ENCODE measurements around the gene HTD2. TPM values are rescaled to one million over a fixed set of nuclear protein-coding genes. Genes with fewer than 3 reads are reported as not detected.

HTD2 gene
- total RNA-seq, 1 experiment from 2014 or later, result 7.4 TPM

- no peak overlapping the region for H3K4me2 ChIP-seq
- no TSS peak for BruUV-seq (replicated peaks)
- no peaks in the 10 kb centered on the region for H3K36me3 ChIP-seq (ENCODE audit: low read depth)
- DNase-seq, result no peak
- no peak overlapping the region for H2AFZ ChIP-seq
- no peaks in the 10 kb centered on the region for H3K79me2 ChIP-seq (ENCODE audit: low read depth)
- H3K27me3 ChIP-seq (ENCODE audit: insufficient read depth, low read depth), result no peaks in the 10 kb centered on the region
- no peak overlapping the region for H3K4me3 ChIP-seq
- no peaks in the 10 kb centered on the region for H3K9me2 ChIP-seq (ENCODE audit: insufficient read depth)
- POLR2A ChIA-PET (ENCODE audit: unreplicated experiment), result interaction anchor here (0.6 kb wide), 1 partner anchor 50 kb away, joined by 5 read pairs; the partner anchor contains the start of gene RPP14
- intact Hi-C loops (cut with micrococcal nuclease; ENCODE audit: unreplicated experiment), result no loop called here
- H3K27ac ChIP-seq, result no peak overlapping the region
- no peaks in the 10 kb centered on the region for H4K20me1 ChIP-seq (ENCODE audit: insufficient read depth)
- no peak for TF ChIP-seq CTCF (conservative IDR thresholded peaks at IDR 0.05)
- no peak for TF ChIP-seq EZH2 (IDR thresholded peaks at IDR 0.05; ENCODE audit: low read depth)
- no peaks in the 10 kb centered on the region for H3K9me3 ChIP-seq (ENCODE audit: insufficient read depth, low read depth)
- CTCF ChIA-PET, result no interaction called here
- H3K4me1 ChIP-seq (replicated peaks; ENCODE audit: insufficient read depth), result peaks cover 2% of the 10 kb centered on the region
- H3F3A ChIP-seq (ENCODE audit: insufficient read depth, low read depth), result no peaks in the 10 kb centered on the region
Observed at GRCh38 chr3:58356054-58356453, 49.7 kb downstream of the HTD2 start.

- Histone ChIP-seq H3K9me3 (ENCODE audit: insufficient read depth, low read depth) (no peaks in the 10 kb centered on the region), H3K27me3 (ENCODE audit: insufficient read depth, low read depth) (no peaks in the 10 kb centered on the region), H2AFZ (no peak overlapping the region), H3K4me3 (no peak overlapping the region), H3F3A (ENCODE audit: insufficient read depth, low read depth) (no peaks in the 10 kb centered on the region; the same call in 1 of the 2 replicates), H3K9me2 (ENCODE audit: insufficient read depth) (no peaks in the 10 kb centered on the region), H3K79me2 (ENCODE audit: low read depth) (no peaks in the 10 kb centered on the region), H3K36me3 (ENCODE audit: low read depth) (no peaks in the 10 kb centered on the region), H3K4me1 (replicated peaks; ENCODE audit: insufficient read depth) (no peaks in the 10 kb centered on the region), H4K20me1 (ENCODE audit: insufficient read depth) (no peaks in the 10 kb centered on the region), H3K27ac (no peak overlapping the region), H3K4me2 (no peak overlapping the region)
- intact Hi-C loops (cut with micrococcal nuclease; ENCODE audit: unreplicated experiment), result no loop called here
- TF ChIP-seq CTCF (conservative IDR thresholded peaks at IDR 0.05), result no peak
- CTCF ChIA-PET, result no interaction called here
- DNase-seq, result no peak
- no TSS peak for BruUV-seq (replicated peaks)
- POLR2A ChIA-PET (ENCODE audit: unreplicated experiment), result no interaction called here
Observed at GRCh38 chr3:58357402-58357801, 51.1 kb downstream of the HTD2 start.

- no TSS peak for BruUV-seq (replicated peaks)
- H3K27me3 ChIP-seq (ENCODE audit: insufficient read depth, low read depth), result no peaks in the 10 kb centered on the region
Observed at GRCh38 chr3:58358092-58358491, 51.8 kb downstream of the HTD2 start.

More at GRCh38 chr3:58358092-58358491, 51.8 kb downstream of the HTD2 start:
- DNase-seq, result no peak
- Histone ChIP-seq H3K27ac (no peak overlapping the region), H3F3A (ENCODE audit: insufficient read depth, low read depth) (no peaks in the 10 kb centered on the region; the same call in 1 of the 2 replicates), H3K36me3 (ENCODE audit: low read depth) (no peaks in the 10 kb centered on the region), H3K4me1 (replicated peaks; ENCODE audit: insufficient read depth) (no peaks in the 10 kb centered on the region), H2AFZ (no peak overlapping the region), H3K4me2 (no peak overlapping the region), H3K9me3 (ENCODE audit: insufficient read depth, low read depth) (no peaks in the 10 kb centered on the region), H4K20me1 (ENCODE audit: insufficient read depth) (no peaks in the 10 kb centered on the region), H3K4me3 (no peak overlapping the region), H3K9me2 (ENCODE audit: insufficient read depth) (no peaks in the 10 kb centered on the region), H3K79me2 (ENCODE audit: low read depth) (no peaks in the 10 kb centered on the region)
- intact Hi-C loops (cut with micrococcal nuclease; ENCODE audit: unreplicated experiment), result no loop called here
- ChIA-PET CTCF (no interaction called here), POLR2A (ENCODE audit: unreplicated experiment) (no interaction called here)
- TF ChIP-seq CTCF (conservative IDR thresholded peaks at IDR 0.05) (no peak), EZH2 (IDR thresholded peaks at IDR 0.05; ENCODE audit: low read depth) (no peak)

Measured in PC-9 (cell line).